HG02678 (cell line): Measurements from ENCODE around the gene PRKCQ.
A peak's percentile ranks its signal among the peaks of the same experiment; 100 is the strongest.

ENCODE experiments used
- ATAC-seq: cut with Tn5 transposase; IDR thresholded peaks from one replicate; pipeline ENCODE4 v1.9.1; 2021; ENCODE audit warnings: mild to moderate bottlenecking, moderate library complexity; ENCODE audit not compliant: unreplicated experiment

The PRKCQ gene

GRCh38 chr10:6528198-6528950 lies 51.7 kb downstream of the PRKCQ start:
- ATAC-seq = no peak

- ATAC-seq = no peak
Observed at GRCh38 chr10:6525599-6526165, 54.4 kb downstream of the PRKCQ start.

GRCh38 chr10:6522230-6522629 lies 57.8 kb downstream of the PRKCQ start:
- ATAC-seq = no peak

GRCh38 chr10:6520138-6520537 lies 59.9 kb downstream of the PRKCQ start:
- ATAC-seq = no peak

GRCh38 chr10:6518791-6519429 lies 61.2 kb downstream of the PRKCQ start:
- ATAC-seq = no peak

GRCh38 chr10:6516929-6517284 lies 63.2 kb downstream of the PRKCQ start:
- no peak for ATAC-seq

- no peak for ATAC-seq
Observed at GRCh38 chr10:6516281-6516928, 63.7 kb downstream of the PRKCQ start.

- ATAC-seq = no peak
Observed at GRCh38 chr10:6514844-6515780, 65.0 kb downstream of the PRKCQ start.

GRCh38 chr10:6514180-6514579 lies 65.9 kb downstream of the PRKCQ start:
- ATAC-seq = no peak

GRCh38 chr10:6513476-6513875 lies 66.6 kb downstream of the PRKCQ start:
- ATAC-seq = no peak

GRCh38 chr10:6512182-6512581 lies 67.9 kb downstream of the PRKCQ start:
- no peak for ATAC-seq

- ATAC-seq = no peak
Observed at GRCh38 chr10:6511347-6511746, 68.7 kb downstream of the PRKCQ start.

GRCh38 chr10:6507311-6507710 lies 72.8 kb downstream of the PRKCQ start:
- ATAC-seq = peak; percentile 93

GRCh38 chr10:6505300-6505699 lies 74.8 kb downstream of the PRKCQ start:
- ATAC-seq = no peak

GRCh38 chr10:6504296-6504695 lies 75.8 kb downstream of the PRKCQ start:
- ATAC-seq = no peak

- no peak for ATAC-seq
Observed at GRCh38 chr10:6503171-6503570, 76.9 kb downstream of the PRKCQ start.

- no peak for ATAC-seq
Observed at GRCh38 chr10:6501931-6502330, 78.1 kb downstream of the PRKCQ start.

- ATAC-seq = no peak
Observed at GRCh38 chr10:6499974-6500373, 80.1 kb downstream of the PRKCQ start.

GRCh38 chr10:6498771-6499170 lies 81.3 kb downstream of the PRKCQ start:
- ATAC-seq = no peak

- ATAC-seq = no peak
Observed at GRCh38 chr10:6497620-6498019, 82.5 kb downstream of the PRKCQ start.
